HCT116 (cell line): ENCODE data around the gene ARHGEF40. TPM values are rescaled to one million over a fixed set of nuclear protein-coding genes. Genes with fewer than 3 reads are reported as not detected.

Experiments used
- ATAC-seq: fragments of 200-7000 bp; cut with Tn5 transposase; 2 replicates; pipeline ENCODE4 v1.9.1; 2020; ENCODE audit warnings: mild to moderate bottlenecking, moderate library complexity
- BruUV-seq: library from RNA; stranded (reverse); fragments of 400-500 nt; replicated peaks from 2 replicates; lab custom pipeline; 2021; lab: Mats Ljungman, UMichigan
- CTCF ChIA-PET: fragments of 300-600 bp; sonication (Branson Sonifier 250); formaldehyde crosslinking; loops from one replicate; lab custom pipeline; 2021; ENCODE audit warnings: antibody characterized with exemption; lab: Charles Lee
- POLR2A ChIA-PET: fragments of 300-600, 350-600 bp; sonication (Branson Sonifier 250); formaldehyde crosslinking; loops from one replicate; lab custom pipeline; 2021; ENCODE audit warnings: antibody characterized with exemption; lab: Charles Lee
- RAD21 ChIA-PET, 2 experiments: fragments of 300-600 bp; sonication (Branson Sonifier 250); formaldehyde crosslinking; loops; one replicate each; lab custom pipeline; 2023; ENCODE audit warnings: low total read pairs in 2 of 2; ENCODE audit not compliant: uncharacterized antibody in 2 of 2, unreplicated experiment in 2 of 2, low non-redundant PET in 1 of 2; lab: Charles Lee
- DNase-seq: peaks from one replicate; pipeline ENCODE4 v3.0.0-alpha.2; 2010; ENCODE audit warnings: low read depth, low spot score
- H2AFZ ChIP-seq: fragments of 200-600 bp; shearing (Covaris generic), sonication (generic); 2 replicates; pipeline ENCODE4 v1.6.1; 2017; ENCODE audit warnings: low read depth, mixed run types, mixed read lengths, antibody characterized with exemption, low read length; ENCODE audit not compliant: poor library complexity, severe bottlenecking
- H3K27ac ChIP-seq: 2 replicates; pipeline ENCODE4 v1.5.1; 2012; ENCODE audit warnings: low read depth, low read length
- H3K27me3 ChIP-seq: fragments of 200-600 bp; sonication (generic); 2 replicates; pipeline ENCODE4 v1.6.1; 2016; ENCODE audit warnings: mixed run types, low read length, mixed read lengths; ENCODE audit not compliant: insufficient read depth
- H3K36me3 ChIP-seq, 2 experiments: fragments of 200-500 bp in 1 of 2; fragments of 200-600 bp in 1 of 2; sonication (Bioruptor generic) in 1 of 2; sonication (generic) in 1 of 2; 2 replicates each; pipeline versions ENCODE4 v1.5.1 to v1.6.1; 2014 to 2016; ENCODE audit warnings: low read length in 2 of 2, inconsistent platforms in 1 of 2, mixed read lengths in 1 of 2, mixed run types in 1 of 2; ENCODE audit not compliant: insufficient read depth in 2 of 2, control insufficient read depth in 1 of 2
- H3K4me1 ChIP-seq, 2 experiments: fragments of 200-600 bp in 1 of 2; sonication (generic) in 1 of 2; 2 replicates each; pipeline versions ENCODE4 v1.5.1 to v1.6.1; 2012 to 2017; ENCODE audit warnings: low read length in 2 of 2, inconsistent platforms in 1 of 2, mild to moderate bottlenecking in 1 of 2, mixed read lengths in 1 of 2, mixed run types in 1 of 2, moderate library complexity in 1 of 2; ENCODE audit not compliant: insufficient read depth in 2 of 2, control insufficient read depth in 1 of 2
- H3K4me2 ChIP-seq: fragments of 200-600 bp; sonication (generic); 2 replicates; pipeline ENCODE4 v1.6.1; 2017; ENCODE audit warnings: mixed run types, low read length, mixed read lengths
- H3K4me3 ChIP-seq, 2 experiments: fragments of 200-600 bp in 1 of 2; sonication (generic) in 1 of 2; replicated peaks in 1 of 2; 2 replicates each; pipeline ENCODE4 v1.5.1; 2011 to 2016; ENCODE audit warnings: low read length in 2 of 2, control low read depth in 1 of 2, low read depth in 1 of 2, mild to moderate bottlenecking in 1 of 2, mixed read lengths in 1 of 2, mixed run types in 1 of 2
- H3K79me2 ChIP-seq: fragments of 200-600 bp; sonication (generic); 2 replicates; pipeline ENCODE4 v1.6.1; 2017; ENCODE audit warnings: mild to moderate bottlenecking, mixed run types, low read length, moderate library complexity, mixed read lengths; ENCODE audit not compliant: insufficient read depth
- H3K9ac ChIP-seq: fragments of 200-600 bp; sonication (generic); 2 replicates; pipeline ENCODE4 v1.6.1; 2016; ENCODE audit warnings: low read length, mixed read lengths
- H3K9me2 ChIP-seq: fragments of 200-600 bp; sonication (generic), shearing (Covaris generic); 2 replicates; pipeline ENCODE4 v1.6.1; 2017; ENCODE audit warnings: mixed run types, mild to moderate bottlenecking, moderate library complexity; ENCODE audit not compliant: insufficient read depth
- H3K9me3 ChIP-seq, 2 experiments: fragments of 200-500 bp in 1 of 2; fragments of 200-600 bp in 1 of 2; sonication (Bioruptor generic) in 1 of 2; sonication (generic) in 1 of 2; 2 replicates each; pipeline ENCODE4 v1.6.1; 2014 to 2017; ENCODE audit warnings: low read length in 2 of 2, mixed read lengths in 2 of 2, inconsistent platforms in 1 of 2, low read depth in 1 of 2, mild to moderate bottlenecking in 1 of 2, mixed run types in 1 of 2, moderate library complexity in 1 of 2; ENCODE audit not compliant: control insufficient read depth in 1 of 2, insufficient read depth in 1 of 2
- H4K20me1 ChIP-seq: fragments of 200-600 bp; sonication (generic), shearing (Covaris generic); 2 replicates; pipeline ENCODE4 v1.6.1; 2017; ENCODE audit warnings: mixed run types, mild to moderate bottlenecking, moderate library complexity; ENCODE audit not compliant: insufficient read depth
- CBX3 ChIP-seq: IDR thresholded peaks from 2 replicates; pipeline ENCODE4 v1.6.1; 2012; ENCODE audit warnings: low read depth
- CEBPB ChIP-seq: IDR thresholded peaks from 2 replicates; pipeline ENCODE4 v1.6.1; 2012; ENCODE audit warnings: low read depth
- EZH2 ChIP-seq: fragments of 200-600 bp; sonication (generic); IDR thresholded peaks from 2 replicates; pipeline ENCODE4 v1.6.1; 2017; ENCODE audit warnings: antibody characterized with exemption, mixed run types
- FOSL1 ChIP-seq: IDR thresholded peaks from 2 replicates; pipeline ENCODE4 v1.6.1; 2012; ENCODE audit warnings: low read depth
- SP1 ChIP-seq: IDR thresholded peaks from 2 replicates; pipeline ENCODE4 v1.6.1; 2012; ENCODE audit warnings: low read depth
- SRF ChIP-seq: IDR thresholded peaks from 2 replicates; pipeline ENCODE4 v1.6.1; 2012; ENCODE audit warnings: low read depth
- TCF7L2 ChIP-seq: IDR thresholded peaks from 2 replicates; pipeline ENCODE4 v1.7.0; 2011; ENCODE audit warnings: borderline replicate concordance, inconsistent platforms; ENCODE audit not compliant: insufficient read depth, insufficient read length; ENCODE audit errors: extremely low read depth
- YY1 ChIP-seq: IDR thresholded peaks from 2 replicates; pipeline ENCODE4 v1.6.1; 2011; ENCODE audit warnings: low read length, low read depth, moderate library complexity, mild to moderate bottlenecking; ENCODE audit not compliant: insufficient replicate concordance; ENCODE audit errors: extremely low read depth
- ZFX ChIP-seq: fragments of 450-650 bp; IDR thresholded peaks from 2 replicates; pipeline ENCODE4 v1.6.1; 2017
- ZNF274 ChIP-seq: fragments of 200-500 bp; sonication (Bioruptor generic); IDR thresholded peaks from 2 replicates; pipeline ENCODE4 v1.6.1; 2014; ENCODE audit warnings: mild to moderate bottlenecking, low read depth, low read length, inconsistent platforms
- intact Hi-C: fragments of 100-400 bp; cut with micrococcal nuclease; formaldehyde crosslinking; loops from 2 replicates; pipeline ENCODE4 v1.10.0; 2022
- total RNA-seq: library from RNA; stranded (reverse); gene quantifications from one replicate; pipeline ENCODE4 v1.2.1, GENCODE V29; 2021; ENCODE audit not compliant: unreplicated experiment
- TF ChIP-seq, protein P1 (sequence below): IDR thresholded peaks from 2 replicates; pipeline ENCODE4 v1.6.1; 2012

Gene ARHGEF40
- total RNA-seq, 1 experiment from 2014 or later: 6.3 TPM

GRCh38 chr14:21088687-21089086, 18.6 kb downstream of the ARHGEF40 start:
- Histone ChIP-seq H3K27me3 (no peaks in the 10 kb centered on the region), H3K79me2 (no peaks in the 10 kb centered on the region), H3K9ac (no peak overlapping the region), H3K4me3 (no peak overlapping the region), H3K9me3 (no peaks in the 10 kb centered on the region), H3K36me3 (no peaks in the 10 kb centered on the region; a peak in 2 of 4 replicates), H3K4me1 (peaks cover 0 to 18% of the 10 kb centered on the region in 2 experiments; a peak in 3 of 4 replicates), H3K9me2 (no peaks in the 10 kb centered on the region), H4K20me1 (no peaks in the 10 kb centered on the region), H3K27ac (no peak overlapping the region)
- ChIA-PET POLR2A (no interaction called here), RAD21 (interaction anchor here (0.6 to 1.3 kb wide), 2 partner anchors 17 to 20 kb away, joined by 3 read pairs; no protein-coding TSS in a partner anchor)
- DNase-seq: no peak
- no peak for ATAC-seq
- BruUV-seq: no TSS peak
- intact Hi-C loops: no loop called here
- TF ChIP-seq EZH2 (no peak), SP1 (no peak), ZFX (no peak)
- TF ChIP-seq, all 23 proteins: peak for 0
- H3K4me2 ChIP-seq: no peak overlapping the region; the same call in 1 of the 2 replicates
- CTCF ChIA-PET: interaction anchor here (1.9 to 3.1 kb wide), 3 partner anchors 20 to 74 kb away, joined by 6 to 21 read pairs (median 17); no protein-coding TSS in a partner anchor
- H2AFZ ChIP-seq: no peak overlapping the region

GRCh38 chr14:21089271-21089670, 19.2 kb downstream of the ARHGEF40 start:
- Histone ChIP-seq H3K4me1 (peaks cover 0 to 12% of the 10 kb centered on the region in 2 experiments; a peak in 3 of 4 replicates), H3K27me3 (no peaks in the 10 kb centered on the region), H3K9me2 (no peaks in the 10 kb centered on the region), H3K9ac (no peak overlapping the region), H3K36me3 (no peaks in the 10 kb centered on the region; a peak in 2 of 4 replicates), H3K79me2 (no peaks in the 10 kb centered on the region), H2AFZ (no peak overlapping the region), H3K27ac (no peak overlapping the region), H3K4me3 (no peak overlapping the region), H3K4me2 (no peak overlapping the region; the same call in 1 of the 2 replicates), H3K9me3 (no peaks in the 10 kb centered on the region), H4K20me1 (no peaks in the 10 kb centered on the region)
- ChIA-PET POLR2A (interaction anchor here (1.5 kb wide), 1 partner anchor 75 kb away, joined by 4 read pairs; no protein-coding TSS in a partner anchor), RAD21 (no interaction called here), CTCF (interaction anchor here (1.1 to 3.1 kb wide), 5 partner anchors 15 to 74 kb away, joined by 4 to 21 read pairs (median 13); partner anchors contain the start of gene ARHGEF40)
- no peak for DNase-seq
- TF ChIP-seq CEBPB (no peak), FOSL1 (no peak), CBX3 (no peak), SRF (no peak), TCF7L2 (no peak), ZNF274 (no peak), YY1 (no peak)
- TF ChIP-seq, protein P1, sequence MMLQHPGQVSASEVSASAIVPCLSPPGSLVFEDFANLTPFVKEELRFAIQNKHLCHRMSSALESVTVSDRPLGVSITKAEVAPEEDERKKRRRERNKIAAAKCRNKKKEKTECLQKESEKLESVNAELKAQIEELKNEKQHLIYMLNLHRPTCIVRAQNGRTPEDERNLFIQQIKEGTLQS: no peak
- no peak for ATAC-seq
- intact Hi-C loops: no loop called here
- BruUV-seq: no TSS peak
